Right hindlimb (tissue), 1 donor: ENCODE measurements around the gene PEMT.

Experiments
- DNase-seq: peaks from one replicate; pipeline ENCODE4 v3.0.0-alpha.2; 2018

The PEMT gene

GRCh38 chr17:17511881-17512858, 79.3 kb downstream of the PEMT start:
- DNase-seq = peak; percentile 73

DNA sequence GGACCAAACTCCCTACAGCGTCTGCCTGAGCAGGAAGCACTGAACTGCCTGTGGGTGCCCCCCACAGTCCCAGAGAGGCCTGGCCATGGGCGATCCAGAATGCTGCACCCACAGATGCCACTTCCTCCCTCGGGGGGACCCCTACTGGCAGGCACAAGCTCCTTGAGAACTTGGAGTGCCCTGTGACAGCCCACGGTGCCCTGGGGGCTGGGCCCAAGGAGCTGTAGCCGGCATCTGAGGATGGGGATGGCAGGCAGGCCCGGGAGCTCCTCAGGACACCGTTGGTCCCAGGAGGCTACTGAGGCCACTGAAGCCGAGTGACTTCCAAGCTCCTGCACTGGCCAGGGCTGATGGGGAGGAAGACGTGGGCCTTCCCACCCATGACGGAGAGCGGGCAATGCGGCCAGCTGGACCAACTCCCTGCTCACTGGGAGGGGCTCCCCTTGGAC, 80.2 kb downstream of the PEMT start:
- DNase-seq = no peak

GRCh38 chr17:17510456-17511292, 80.8 kb downstream of the PEMT start:
- DNase-seq = peak; percentile 18

GRCh38 chr17:17509601-17510425, 81.7 kb downstream of the PEMT start:
- DNase-seq = peak; percentile 22

DNA sequence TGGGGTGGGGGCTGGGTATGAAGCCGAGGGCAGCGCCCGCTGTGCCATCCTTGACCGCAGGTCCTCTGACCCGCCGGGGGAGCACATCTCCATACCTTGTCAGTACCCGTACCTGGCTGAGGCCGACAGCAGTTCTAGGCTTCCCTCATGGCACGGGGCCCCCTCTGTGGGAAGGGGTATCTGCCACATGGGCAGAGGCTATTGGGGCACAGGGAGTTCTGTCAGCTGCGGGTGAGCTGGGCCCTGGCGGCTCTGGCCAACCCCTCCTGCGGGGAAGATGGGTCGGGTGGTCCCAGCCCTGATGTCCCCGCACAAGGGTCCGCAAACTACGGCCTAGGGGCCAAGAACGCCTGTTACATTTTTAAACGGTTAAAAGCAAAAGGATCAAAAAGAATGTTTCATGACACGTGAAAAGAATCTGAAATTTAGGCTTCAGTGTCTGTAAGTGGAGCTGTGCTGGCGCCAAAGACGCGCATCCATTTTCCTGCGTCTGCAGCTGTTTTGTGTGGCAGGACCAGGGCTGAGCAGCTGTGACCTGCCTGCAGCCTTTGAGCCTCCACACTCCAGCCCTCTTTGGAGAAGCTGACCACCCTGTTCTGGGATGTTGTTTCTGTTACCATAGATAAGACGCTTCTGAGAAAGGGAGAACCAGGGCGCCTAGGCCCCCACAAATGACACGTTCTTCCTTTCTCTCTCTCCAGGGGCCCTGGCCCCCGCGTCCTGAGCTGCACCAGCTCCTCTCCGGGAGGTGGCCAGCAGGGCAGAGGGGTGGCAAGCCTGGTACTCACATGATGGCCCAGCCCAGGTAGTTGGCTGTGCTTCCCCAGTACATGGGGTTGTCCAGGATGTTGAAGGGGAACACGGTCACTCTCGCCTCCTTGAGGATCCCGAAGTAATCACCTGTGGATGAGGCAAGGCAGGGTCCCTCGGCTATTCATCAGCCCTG, 82.6 kb downstream of the PEMT start:
- peak; percentile 43 for DNase-seq

GRCh38 chr17:17508019-17508535, 83.4 kb downstream of the PEMT start:
- peak; percentile 19 for DNase-seq

DNA sequence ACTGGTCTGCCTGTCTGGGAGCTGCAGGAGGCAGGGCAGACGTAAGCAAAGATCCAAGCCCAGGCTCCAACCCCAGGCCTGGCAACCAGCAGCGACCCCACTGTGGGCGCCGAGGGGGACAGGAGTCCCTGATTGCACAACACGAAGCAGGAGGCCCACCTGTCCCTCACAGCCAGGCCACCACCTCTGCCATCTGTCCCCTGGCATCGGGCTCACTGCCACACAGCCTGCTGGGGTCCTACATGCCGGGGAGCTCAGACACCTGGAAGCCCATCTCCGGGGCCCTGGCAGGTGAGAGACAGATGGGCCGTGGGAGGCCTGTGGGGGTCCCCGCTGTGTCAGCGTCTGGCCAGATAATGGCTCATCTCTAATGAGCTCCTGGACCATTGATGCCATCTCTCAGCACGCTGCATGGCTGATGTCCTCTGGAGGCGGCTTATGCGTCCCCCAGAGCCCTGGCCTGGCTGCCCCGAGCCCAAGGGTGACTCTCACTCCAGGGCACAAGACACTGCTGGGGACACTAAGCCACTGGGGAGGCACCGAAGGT, 84.0 kb downstream of the PEMT start:
- DNase-seq = peak; percentile 21

GRCh38 chr17:17506893-17507464, 84.5 kb downstream of the PEMT start:
- DNase-seq = peak; percentile 72

- peak; percentile 34 for DNase-seq
Observed at GRCh38 chr17:17506181-17506741, 85.2 kb downstream of the PEMT start.

- no peak for DNase-seq
Observed at GRCh38 chr17:17505610-17506171, 85.8 kb downstream of the PEMT start.

- DNase-seq = no peak
Observed at GRCh38 chr17:17505151-17505550, 86.4 kb downstream of the PEMT start.

- peak; percentile 20 for DNase-seq
Observed at GRCh38 chr17:17504341-17505140, 87.0 kb downstream of the PEMT start.

DNA sequence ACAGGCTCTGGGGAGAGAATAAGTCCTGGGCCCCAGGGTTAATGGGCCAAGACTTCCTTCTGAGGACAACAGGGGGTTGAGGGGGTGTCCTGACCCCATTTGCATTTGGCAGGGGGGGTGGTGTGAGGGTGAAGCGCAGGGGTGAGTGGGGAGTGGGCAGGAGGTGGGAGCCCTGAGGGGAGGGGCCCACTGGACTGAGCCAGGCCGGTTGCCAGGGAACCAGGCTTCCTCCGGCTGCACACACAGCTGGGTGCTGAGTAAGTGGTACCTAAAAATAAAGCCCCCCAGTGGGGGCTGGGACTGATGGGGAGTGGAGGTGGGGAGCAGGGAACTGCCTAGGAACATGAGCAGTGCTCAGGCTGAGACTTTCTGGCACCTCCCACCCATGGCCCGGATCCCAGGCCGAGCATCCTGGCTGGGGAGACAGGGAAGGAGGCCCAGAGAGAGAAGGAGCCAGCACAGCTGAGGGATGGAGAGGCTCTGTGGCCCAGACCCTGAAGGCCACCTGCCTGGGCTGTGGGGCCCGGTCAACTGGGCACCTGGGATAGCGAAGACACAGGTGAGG, 87.9 kb downstream of the PEMT start:
- peak; percentile 85 for DNase-seq

GRCh38 chr17:17502741-17503565, 88.6 kb downstream of the PEMT start:
- DNase-seq = no peak

- no peak for DNase-seq
Observed at GRCh38 chr17:17500999-17501605, 90.4 kb downstream of the PEMT start.

DNA sequence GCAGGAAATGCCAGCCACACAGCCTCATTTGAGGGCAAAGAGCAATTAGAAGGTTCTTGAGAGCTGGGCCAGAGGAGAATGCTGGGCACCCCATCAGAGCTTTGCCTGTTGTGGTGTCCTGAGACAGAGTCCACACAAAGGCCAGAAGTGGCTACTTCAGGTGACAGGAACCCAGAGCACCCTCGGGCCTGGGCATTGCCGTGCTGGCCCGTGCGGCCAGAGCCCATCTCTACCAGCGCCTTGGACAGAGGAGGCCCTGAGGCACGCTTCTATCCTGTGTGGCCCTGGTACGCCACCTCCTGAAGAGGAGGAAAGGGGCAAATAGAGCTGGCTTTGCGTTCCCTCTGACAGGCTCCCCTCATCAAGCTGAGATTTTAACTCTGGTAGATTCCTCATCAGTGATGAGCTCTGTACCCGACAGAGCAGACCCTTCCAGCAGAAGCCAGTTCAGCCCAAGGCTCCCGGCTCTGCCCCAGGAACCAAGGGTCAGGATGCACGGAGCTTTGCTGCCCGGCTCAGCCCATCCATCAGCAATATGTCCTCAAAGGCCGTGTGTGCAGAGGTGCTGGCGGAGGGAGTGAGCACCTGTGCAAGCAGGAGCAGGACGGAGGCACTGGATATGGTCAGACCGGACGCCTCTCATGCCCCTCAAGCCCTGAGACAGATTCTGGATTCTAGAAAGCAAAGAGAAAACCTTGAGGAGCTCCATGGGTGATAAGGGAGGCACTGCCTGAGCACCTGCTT, 91.9 kb downstream of the PEMT start:
- no peak for DNase-seq
